Hepatic stellate cell (primary cell): ENCODE measurements around the gene PDLIM1.

Experiments used
- DNase-seq: peaks from one replicate; pipeline ENCODE4 v3.0.0; 2011; ENCODE audit warnings: low spot score

Gene PDLIM1

DNA sequence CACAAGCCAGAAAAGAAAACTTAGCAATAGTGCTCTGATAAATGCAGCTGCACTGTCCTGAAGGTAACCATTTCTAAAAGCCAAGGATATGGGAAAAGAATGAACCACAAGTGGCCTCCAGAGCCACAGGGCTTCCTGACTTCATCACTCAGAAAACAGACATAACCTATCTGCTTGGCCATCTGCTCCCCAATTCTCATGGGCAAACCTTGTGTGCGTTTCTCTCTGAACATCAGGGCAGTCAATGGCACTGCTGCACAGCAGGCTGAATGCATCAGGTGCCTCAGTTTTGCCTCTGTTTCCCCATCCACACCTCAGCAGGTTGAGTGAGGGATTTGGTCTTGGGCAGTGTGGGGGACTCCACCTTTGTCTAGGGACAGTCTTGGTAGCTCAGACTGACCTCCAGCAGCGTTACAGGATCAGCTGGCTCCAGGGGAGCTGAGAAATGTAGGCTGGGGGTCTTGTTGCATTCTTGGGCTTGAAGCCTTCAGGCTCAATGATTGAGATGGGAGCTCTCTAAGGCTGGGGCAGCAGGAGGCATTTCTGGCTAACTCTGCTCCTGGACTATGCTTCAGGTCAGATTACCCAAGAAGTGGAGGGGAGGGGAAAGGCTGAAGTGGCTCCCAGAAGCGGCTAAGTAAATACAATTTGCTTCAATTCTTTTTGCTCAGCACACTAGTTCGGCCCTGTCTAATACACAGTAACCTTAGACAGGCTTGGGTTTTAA lies 23.6 kb upstream of the PDLIM1 start:
- DNase-seq, result no peak

DNA sequence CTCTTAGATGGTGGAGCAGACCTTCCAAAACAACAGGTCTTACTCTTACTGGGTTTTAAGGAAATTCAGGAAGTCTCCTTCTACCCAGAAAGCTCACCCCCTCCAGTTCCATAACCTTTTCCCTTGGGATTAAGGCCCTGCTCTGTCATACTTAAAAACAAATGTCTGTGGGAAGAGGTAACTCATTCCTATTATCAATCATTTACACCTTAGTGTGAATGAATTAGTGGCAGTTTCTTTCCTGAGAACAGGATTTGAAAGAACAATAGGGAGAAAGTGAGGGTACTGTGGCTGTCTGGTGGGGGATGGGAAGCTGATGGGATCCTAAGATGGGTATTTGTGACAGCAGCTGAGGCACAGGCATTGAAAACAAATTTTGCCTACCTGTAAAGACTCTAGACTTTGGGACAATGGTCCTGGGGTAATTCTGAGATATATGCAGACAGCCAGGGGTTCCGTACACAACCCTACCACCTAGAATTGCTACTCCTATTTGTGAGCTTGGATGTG lies 22.2 kb upstream of the PDLIM1 start:
- DNase-seq, result no peak

DNA sequence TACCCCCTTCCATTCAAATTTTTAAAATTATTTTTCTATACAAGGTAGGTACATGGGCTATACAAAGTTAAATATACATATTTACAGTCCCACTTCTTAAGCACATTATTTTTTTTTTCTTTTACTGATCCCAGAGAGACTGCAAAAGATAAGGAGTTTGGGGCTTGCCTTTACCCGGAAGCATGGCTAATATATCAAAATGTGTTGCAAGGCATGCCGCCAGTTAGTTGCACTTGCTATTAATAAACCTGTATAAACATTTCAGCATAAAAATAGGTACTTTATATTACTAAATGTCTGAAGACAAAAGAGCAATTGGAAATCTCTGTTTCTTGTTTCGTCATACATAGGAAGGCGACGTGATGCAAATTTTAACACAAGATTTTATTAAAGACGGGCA lies 21.5 kb upstream of the PDLIM1 start:
- no peak for DNase-seq

DNA sequence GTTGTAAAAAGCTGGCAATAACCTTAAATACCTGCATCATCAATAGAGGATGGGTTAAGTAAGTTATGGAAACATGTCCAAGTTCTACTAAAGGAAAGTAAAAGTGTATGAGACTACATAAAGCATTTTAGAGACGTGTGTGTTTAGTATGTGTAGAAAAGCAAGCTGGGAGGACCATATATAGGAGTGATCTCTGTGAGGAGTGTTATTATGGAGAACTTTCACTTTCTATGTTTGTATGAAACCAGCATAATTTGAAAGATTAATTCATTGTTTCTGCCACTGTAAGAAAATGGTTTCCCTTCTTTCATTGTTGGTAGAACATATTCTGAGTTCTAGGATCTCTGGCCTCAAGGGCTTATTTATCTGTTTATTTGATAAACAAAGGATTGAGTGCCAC lies 19.2 kb upstream of the PDLIM1 start:
- no peak for DNase-seq

DNA sequence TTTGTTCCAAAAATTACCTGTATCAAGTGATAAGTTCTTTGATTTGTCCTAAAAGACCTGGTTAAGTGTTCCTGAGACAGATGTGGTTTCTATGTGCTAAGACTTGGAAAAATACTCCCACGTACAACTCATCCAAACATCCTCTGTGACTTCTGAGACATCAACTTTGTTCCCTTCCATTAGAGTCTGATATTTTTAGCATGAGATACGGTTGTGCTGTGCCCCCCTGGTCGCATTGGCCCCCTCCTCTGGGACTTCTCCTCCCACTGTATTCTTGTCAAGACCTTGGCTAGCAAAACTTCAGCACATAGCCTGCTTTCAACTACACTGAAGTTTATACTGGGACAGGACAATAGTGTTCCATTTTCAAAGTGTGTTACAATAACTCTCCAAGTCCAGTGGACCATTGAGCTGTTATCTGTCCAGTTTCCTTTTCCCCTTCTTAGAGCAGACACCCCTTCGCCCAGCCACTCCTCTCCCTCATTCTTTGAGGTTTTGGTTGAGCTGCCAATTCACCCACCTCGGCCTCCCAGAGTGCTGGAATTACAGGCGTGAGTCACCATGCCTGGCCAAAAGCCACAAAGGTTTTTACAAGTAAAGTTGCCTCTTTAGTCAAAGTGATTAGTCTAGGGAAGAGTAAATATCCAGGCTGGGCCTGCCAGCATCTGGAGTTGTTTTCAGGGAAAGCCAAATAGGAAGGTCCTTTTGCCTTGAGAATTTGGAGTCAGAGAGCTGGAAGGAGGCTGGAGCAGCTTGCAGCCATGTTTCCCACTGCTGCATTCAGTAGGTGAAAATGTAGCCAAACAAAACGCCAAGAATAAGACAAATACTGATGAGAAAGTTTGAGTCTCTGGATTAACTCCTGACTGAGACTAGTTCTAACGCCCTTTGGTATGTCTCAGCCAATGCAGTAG lies 17.8 kb upstream of the PDLIM1 start:
- peak; percentile 47 for DNase-seq

DNA sequence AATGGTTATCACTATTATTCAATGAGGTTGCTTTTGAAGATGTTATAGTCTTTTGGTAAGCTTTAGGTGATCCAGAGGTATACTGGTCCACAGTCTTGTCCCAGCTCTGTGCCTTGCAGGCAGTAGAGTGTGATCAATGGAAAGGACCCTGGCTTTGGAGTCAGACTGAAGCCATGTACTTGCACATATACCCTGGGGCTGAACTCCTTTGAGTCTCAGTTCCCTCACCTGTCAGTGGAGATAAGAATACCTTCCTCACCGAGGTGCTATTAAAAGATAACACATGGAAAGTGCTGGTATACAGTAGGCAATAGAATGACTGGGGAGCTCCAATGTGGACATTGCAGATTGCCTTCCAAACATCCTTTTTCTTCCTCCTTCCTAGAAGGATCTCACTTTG lies 16.0 kb upstream of the PDLIM1 start:
- no peak for DNase-seq

DNA sequence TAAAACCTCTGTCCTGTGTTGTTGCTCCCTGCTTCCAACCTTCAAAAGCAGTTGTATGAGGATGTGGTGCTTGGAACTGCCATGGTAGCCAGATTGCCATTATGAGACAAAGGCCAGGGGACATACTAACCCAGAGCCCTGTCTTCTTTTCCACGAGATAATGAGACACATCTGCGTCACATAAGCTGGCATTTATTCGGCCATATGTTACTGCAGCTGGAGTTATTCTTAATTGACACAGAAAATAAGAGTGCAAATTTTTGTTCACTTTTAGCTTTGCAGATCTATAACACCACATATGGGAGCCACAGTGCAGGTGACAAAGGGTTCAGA lies 15.5 kb upstream of the PDLIM1 start:
- no peak for DNase-seq

DNA sequence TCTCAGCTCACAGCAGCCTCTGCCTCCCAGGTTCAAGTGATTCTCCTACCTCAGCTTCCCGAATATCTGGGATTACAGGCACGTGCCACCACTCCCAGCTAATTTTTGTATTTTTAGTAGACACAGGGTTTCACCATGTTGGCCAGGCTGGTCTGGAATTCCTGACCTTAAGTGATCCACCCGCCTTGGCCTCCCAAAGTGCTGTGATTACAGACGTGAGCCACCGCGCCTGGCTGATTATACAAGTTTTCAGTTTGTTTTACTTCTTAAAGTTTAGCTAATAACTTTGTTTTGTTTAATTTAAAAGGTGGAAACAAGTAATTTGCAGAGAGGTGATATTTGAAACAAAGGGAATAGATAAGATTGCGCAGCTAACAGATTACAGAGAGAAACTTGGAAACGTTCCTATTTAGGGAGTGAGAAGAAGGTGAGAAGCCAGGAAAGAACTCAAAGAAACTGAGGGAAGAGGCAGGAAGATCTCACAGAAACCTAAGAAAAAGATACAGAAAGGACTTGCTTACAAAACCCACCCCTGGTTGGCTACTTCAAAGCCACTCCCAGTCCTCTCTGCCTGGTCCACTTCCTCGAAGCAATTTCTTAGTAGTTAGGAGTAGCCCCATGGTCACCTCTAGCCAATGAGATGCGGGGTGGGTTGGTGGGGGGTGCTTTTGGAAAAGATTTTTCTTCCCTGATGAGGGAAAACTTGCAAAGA lies 15.0 kb upstream of the PDLIM1 start:
- no peak for DNase-seq

GRCh38 chr10:95304976-95305375 lies 14.2 kb upstream of the PDLIM1 start:
- DNase-seq, result no peak

- DNase-seq, result no peak
These were observed 13.7 kb upstream of the PDLIM1 start for GRCh38 chr10:95304463-95304862.

DNA sequence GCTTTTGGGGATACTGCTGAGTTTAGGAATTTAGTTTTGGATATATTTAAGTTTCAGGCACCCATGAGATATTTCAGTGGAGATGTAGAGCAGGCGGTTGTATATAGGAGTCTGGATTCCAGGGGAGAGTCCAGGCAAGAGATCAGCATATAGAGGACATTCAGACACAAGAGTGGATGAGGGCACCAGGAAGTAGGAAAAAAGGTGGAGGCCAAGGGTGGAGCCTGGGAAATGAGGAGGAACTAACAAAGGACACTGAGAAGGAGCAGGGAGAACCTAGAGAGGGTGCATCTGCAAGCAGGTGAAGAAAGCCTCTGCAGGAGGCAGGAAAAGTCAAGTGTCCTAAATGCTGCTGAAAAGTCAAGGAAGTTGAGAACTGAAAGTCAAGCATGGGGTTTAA lies 13.1 kb upstream of the PDLIM1 start:
- no peak for DNase-seq

- DNase-seq, result no peak
These were observed 12.7 kb upstream of the PDLIM1 start for GRCh38 chr10:95303535-95303934.

DNA sequence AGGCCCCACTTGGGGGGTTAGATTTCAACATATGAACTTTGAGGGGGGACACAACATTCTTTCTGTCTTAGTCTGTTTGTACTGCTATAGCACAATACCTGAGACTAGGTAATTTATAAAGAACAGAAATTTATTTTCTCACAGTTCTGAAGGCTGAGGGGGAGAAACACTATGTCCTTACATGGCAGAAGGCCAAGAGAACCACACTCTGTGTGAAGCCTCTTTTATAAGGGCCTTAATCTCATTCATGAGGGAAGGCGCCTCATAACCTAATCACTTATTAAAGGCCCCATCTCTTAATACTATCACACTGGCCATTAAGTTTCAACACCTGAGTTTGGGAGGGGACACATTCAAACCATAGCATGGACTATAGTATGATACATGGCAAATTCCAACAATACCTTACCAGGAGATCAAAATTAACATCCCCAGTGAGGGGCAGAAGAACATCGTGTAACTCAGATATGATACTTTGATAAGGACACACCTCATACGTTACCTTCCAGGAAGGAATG lies 9.3 kb upstream of the PDLIM1 start:
- DNase-seq, result no peak

GRCh38 chr10:95297402-95297801 lies 6.6 kb upstream of the PDLIM1 start:
- DNase-seq, result no peak

GRCh38 chr10:95296764-95297163 lies 6.0 kb upstream of the PDLIM1 start:
- no peak for DNase-seq

DNA sequence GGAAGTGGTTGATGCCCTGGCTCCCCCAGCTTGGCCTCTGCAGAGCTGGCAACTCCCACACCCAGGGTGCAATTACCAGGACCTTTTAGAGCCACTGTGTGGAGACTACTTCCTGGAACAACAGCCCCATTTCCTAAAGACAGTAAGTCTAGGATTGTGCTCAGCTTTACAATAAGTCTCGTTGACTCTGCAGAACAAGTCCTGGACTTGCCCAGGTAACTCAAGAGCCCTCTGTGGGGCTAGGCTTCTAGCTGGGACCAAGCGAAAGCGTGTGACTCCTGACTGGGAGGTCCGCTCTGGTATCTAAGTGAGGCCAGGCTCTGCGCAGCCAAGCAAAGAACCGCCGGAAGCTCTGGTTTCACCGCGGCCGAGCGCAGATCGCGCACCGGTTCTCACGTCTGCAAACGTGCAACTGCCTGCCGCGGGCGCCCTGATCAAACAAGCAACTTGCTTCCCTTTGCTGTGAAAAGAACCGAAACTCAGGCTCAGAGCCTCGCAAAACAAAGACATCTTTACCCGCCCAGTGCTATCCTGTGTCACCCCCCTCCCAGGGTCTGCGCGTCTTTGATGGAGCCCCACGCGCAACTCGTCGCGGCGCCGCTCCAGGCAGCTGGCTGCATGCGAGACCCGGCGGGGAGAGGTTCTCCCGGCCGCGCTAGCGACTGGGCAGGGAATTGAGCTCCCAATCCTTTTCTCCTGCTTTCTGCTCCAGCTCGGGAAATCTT lies 4.4 kb upstream of the PDLIM1 start:
- no peak for DNase-seq

DNA sequence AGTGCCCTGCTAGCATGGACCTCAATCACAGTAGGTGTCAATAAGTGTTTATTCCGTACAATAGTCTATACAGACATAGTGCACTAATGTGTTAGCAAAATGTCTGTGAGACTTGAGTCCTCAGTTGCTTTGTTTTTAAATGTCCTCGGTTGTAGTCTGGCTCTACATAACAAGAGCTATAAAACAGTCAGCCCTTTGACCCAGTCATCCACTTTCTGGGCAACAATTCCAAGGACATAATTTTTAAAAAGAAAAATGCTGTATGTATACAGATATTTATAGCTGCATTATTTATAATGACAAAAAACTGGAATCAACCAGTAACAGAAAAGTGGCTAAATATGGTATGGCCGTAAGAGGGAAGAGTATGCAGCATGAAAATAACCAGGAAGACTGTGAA lies 2.8 kb upstream of the PDLIM1 start:
- DNase-seq, result no peak

DNA sequence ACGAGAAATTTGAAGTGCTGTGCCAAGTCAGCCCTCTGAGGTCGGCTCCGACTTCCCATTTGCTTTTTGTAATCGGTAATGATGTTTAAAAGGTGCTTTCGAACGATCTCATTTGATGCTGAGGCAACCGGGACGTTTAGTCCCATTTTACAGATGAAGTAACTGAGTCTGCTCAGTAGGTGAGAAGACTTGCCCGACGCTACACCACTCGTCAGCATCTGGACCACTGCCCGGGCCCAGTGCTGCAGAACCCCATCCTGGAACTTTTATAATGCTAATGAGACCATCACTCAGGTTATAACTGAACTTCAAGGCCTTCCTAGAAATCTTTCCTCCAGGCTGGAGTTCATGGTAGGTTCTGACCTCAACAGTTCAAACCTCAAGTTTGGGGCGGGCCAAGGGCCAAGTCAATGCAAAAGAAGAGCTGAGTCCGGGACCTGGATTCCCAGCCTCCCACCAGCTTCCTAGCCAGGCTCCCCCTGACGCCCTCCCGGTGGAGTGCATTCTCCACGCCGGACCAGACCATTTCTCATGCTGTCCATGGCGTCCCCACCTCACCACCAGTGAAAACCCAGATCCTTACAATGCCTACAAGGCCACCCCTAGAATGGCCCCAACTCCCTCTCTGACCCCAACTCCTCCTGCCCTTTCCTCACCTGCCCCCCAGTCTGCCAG lies 699 bp upstream of the PDLIM1 start:
- DNase-seq, result no peak

- DNase-seq, result no peak
These were observed 832 bp downstream of the PDLIM1 start for GRCh38 chr10:95289921-95290421.

- peak; percentile 65 for DNase-seq
These were observed 1.5 kb downstream of the PDLIM1 start for GRCh38 chr10:95289003-95289920.
